SKM-1 treated with dmso at 0.1 percent for 144 hours (cell line): ENCODE measurements around the gene FAM107B.

ENCODE experiments used
- DNase-seq: peaks from one replicate; lab custom pipeline; 2025; ENCODE audit not compliant: unreplicated experiment; lab: John Stamatoyannopoulos, UW

FAM107B gene

DNA sequence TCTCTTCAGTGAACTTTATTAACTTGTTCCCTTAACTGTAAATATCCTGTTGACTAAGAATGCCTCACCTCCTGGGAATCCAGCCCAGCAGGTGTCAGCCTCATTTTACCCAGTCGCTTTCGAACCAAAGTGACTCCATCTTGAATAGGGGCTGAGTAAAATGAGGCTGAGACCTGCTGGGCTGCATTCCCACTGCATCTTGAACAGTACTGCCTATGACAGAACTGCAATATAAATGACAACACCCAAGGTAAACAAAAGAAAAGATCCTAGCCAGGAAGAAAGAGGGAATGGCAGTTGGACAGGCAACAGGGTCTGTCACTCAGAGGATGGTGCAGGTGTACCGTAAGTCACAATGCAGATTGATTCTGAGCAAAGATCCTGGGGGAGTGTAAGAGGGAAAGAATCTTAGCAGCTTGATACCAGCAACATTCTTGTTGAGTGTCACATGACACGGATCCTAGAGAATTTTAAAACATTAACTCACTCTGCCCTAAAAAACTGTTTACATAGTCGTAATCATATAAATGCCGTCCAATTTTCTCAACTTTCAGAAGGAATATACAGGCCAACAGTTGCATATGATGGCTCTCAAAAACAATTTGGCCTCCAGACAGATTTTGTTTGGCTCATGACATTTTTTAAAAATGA, 4.4 kb upstream of the FAM107B start:
- no peak for DNase-seq

DNA sequence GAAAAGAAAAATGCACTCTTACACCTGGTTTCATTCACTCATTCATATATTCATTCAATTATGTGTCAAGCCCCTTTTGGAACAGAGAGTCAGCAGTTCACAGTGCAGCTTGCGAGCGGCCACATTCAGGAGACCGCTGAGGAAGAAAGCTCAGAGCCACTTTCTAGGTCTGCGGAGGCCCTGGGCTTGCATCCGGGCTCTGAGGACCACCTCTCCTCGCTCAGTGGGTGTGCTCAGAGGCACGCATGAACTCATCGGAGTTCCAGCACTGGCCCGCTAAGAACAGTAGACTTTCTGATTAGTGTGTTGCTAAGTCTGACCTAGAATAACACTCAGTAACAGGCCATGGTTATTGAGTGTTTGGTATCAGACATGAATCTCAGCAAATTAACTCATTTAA, 1.8 kb upstream of the FAM107B start:
- DNase-seq, result no peak

DNA sequence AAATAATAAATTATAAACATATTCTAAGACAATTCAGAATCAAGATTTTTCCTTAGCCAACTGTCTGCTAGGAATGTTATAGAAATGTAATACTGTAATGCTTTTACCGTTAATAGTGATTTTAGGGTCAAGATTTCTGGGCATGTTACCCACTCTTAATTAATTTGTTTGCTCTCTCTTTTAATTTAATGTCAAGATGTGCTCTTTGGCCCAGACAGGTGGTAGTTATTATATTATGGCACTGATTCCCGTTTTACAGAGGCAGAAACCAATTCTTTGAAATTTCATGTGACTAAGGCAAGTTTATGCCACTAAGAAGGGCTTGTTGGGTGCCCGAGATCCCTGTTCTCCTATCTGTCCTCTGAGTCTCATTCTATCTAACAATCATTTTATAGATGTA, 959 bp upstream of the FAM107B start:
- DNase-seq, result no peak

DNA sequence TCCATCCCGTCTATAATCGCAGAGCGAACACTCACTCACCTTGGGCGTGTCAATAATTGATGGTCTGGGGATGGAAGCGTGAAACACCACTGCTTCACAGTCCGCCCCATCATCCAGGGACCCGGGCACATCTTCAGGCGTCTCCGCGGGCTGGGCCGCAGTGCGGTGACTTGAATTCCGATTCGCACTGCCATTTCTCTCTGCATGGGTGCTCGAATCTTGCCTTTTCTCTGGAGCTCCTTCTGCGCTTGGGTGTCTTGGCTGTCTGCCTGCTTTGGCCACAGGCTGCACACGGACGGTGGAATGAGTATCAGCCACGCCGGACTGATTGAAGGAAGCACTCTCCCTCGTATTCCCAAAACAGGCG, 500 bp downstream of the FAM107B start:
- DNase-seq, result no peak

DNA sequence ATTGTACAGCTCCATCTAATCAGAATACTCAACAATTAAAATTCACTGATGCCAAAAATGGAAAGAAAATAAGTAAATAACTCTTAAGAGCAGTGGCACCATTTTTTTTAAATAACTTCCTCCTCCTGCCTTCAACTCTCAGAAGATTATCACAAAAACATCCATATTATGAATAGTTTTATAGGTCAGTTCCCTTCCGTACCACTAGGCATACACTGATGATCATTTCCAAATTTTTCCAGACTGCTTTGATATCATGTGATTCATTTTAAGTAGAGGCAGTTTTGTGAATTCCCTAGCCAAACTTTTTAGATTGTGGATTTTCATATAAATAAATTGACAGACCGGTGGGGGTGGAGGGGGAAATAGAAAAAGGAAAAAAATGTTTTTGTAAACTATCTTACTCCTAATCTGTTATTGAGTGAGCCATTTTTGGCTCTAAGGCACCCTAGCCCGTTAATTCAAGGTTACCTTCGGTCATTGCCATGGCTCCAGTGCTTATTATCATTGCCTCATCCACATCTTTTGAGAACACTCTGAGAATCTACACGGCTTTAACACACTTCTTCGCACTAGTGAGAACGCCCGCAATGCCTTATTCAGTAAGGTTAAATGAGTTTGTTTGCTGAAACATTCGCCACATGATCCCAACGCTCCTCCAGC, 1.0 kb downstream of the FAM107B start:
- no peak for DNase-seq

DNA sequence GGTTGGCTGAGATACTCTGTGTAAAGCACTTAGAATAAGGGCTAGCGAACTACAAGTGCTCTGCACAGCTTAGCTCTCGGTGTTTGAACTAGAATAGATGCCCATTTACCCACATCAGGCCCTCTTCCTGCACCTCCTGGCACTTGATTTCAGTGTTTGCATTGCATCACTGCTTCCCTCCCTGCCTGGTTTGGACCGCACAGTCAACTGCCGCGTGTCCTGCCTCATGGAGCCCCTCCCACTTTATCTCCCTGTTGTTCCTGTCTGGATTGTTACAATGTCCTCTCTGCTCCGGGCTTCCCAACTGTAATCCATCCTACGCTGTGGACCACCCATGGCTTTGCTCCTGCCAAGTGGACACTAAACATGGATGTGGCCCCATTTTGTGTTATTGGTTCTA, 2.3 kb downstream of the FAM107B start:
- DNase-seq, result no peak

DNA sequence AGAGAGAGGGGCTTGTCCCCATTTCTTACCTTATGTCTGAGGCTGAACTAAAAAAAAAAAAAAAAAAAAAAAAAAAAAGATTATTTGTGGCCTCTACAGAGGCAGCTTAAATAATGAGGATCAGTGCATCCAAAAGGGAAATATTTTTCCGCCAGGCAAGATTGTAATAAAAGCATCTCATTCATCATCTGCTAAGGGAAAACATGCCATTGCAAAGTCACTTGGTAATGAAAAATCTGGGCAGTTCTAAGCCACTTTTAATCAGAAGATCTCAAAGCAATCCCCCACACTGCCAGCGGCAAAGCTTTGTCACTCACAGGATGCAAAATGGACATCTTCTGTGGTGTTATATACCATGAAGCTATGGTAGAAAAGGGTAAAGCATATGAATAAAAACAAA, 3.8 kb downstream of the FAM107B start:
- DNase-seq, result no peak

DNA sequence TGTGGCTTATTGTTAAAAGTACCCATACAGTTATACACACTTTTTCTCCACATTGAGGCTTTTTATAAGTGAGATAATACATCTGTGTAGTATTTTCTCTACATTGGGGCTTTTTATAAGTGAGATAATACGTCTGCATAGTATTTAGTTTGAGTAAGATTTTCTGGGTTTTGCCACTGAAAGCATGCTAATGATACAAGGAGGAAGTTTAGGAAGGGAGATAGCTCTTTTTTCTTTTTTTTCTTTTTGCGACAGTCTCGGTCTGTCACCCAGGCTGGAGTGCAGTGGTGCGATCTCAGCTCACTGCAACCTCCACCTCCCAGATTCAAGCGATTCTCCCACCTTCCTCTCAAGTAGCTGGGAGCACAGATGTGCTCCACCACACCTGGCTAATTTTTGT, 13.3 kb downstream of the FAM107B start:
- no peak for DNase-seq

DNA sequence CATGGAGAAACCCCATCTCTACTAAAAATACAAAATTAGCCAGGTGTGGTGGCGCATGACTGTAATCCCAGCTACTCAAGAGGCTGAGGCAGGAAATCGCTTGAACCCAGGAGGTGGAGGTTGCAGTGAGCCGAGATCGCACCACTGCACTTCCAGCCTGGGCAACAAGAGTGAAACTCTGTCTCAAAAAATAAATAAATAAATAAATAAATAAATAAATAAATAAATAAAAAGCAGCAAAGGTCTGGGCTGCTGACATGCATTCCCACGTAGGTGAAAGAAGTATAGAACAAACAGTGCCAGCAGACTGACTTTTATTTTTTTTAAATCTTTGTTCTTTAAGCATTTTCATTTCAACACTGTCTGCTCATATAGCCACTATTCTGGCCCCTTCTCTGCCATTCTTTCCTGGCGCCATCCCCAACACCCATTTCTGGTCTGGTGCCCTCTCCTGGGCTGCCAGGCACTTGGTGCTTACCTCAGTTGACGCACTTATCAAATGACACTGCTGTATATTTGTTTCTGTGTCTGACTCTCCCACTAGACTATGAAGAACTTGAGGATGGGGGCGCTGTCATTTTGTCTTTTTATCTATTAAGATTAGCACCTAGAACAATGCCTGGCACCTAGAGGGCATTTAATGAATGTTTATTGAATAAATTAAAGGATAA, 15.6 kb downstream of the FAM107B start:
- no peak for DNase-seq

DNA sequence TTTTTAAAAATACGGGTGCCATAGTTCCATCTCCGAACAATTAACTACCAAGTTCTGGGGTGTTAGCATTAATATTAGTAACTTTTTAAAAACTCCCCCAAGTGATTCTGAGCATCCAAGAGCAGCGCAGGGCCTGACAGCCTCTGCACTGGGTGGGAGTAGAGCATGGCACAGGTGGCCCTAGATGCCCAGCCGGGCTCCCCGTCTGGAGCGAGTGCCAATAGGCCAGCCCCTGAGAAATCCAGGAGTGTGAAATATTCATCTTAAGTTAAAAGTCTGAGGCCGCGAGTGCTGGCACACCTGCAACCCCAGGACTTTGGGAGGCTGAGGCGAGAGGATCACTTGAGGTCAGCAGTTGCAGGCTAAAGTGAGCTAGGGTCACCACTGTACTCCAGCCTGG, 16.2 kb downstream of the FAM107B start:
- DNase-seq, result no peak

DNA sequence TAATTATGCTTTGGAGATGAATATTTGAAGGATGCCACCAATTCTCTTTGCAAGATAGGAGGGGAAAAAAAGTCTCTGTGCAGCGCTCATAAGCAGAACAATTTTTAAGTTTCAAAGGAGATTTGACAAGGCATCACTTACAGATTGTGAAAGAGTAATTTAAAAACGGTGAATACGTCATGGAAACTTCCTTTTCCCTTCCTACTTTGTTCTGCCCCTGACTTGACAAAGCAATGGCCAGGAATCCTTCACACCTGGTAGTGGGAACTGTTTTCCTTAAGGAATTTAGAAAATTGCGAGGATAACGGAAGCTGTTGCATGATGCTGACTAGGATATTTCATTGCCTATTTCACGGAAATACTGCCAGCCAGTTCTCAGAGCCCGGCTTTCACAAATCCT, 16.7 kb downstream of the FAM107B start:
- no peak for DNase-seq

DNA sequence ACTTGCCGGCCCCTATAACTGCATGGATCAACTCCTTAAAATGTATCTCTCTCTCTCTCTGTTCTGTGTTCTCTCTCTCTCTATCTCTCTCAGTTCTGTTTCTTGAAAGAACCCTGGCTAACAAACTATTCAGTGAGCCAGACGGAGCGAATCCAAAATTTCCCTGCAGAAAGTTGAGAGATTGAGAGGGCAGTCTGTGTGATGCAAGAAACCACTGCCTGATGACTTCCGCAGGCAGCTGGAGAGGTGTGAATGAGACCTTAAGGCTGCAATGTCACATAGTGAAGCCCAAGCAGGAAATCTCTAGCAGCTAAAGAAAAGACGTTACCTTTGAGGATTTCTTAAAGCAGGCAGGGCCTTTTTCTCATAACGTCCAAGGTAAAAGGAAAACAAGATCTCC, 17.3 kb downstream of the FAM107B start:
- DNase-seq, result no peak

DNA sequence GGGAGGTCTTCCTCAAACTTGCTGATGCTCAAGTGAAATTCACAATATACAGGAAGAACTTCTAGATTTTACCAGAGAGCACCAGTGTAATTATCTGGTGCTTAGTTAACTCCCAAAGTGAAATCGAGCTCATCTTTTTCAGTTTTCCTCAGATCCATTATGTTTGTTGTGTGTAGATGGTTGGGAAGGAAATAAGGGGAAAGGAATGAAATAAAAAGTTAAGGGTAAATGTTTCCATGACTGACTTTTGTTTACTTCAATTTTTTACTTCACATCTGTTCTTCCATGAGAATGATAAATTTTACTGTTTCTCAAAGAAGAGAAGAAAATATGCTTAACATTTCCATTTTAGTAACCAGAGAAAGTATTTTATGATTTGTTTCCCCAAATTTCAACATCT, 21.3 kb downstream of the FAM107B start:
- no peak for DNase-seq

DNA sequence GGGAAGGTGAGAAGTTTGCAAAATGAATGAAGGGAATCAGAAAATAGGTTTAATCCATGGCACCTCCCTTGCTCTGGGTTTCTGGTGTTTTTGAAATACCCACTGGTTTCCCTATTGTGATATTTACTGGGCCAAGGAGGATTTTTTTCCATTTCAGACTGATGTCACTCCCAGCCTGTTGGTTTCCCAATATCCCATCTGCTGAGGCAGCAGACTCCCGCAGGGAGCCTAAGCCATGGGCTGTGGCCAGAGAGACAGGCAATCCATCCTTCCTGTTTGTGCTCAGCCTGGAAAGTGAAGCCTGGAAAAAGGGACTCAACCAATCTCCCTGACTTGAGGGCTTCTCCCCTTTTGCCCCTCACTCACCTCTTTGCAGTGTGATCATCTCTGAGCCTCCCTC, 22.8 kb downstream of the FAM107B start:
- no peak for DNase-seq

DNA sequence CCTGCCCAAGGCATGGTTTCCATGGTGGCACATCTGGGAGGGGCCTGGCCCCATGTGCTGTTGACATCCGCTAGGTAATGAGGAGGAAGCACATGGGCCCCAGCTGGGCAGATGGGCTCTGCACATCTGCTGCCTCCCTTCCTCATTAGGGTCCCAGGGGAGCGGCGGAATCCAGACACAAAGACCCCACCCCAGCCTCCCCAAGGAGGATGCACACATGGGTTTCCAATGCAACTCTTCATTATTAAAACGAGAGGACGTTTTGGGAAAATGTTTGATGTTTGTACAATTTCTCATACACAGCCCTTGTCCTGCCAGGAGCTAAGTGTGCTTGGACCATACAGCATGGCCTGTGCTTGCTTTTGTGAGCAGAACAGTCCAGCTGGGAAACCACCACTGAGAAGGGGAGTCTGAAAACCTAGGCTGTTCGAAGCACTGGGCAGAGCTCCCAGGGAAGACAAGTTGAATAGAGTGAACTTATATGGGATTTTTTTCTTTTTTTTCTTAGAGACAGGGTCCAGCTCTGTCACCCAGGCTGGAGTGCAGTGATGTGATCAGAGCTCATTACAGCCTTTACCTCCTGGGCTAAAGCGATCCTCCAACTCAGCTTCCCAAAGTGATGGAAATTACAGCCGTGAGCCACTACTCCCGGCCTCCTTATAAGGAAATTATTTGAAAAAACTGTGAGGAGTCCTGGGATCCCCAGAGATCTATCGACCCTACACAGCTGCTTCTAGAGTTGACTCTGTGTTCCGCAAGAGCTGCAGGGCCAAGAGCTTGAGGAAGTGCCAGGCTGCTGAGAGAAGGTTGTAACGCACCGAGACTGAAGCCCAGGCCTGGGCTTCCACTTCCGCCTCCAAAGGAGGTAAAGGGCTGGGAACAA, 23.4 kb downstream of the FAM107B start:
- DNase-seq, result no peak

DNA sequence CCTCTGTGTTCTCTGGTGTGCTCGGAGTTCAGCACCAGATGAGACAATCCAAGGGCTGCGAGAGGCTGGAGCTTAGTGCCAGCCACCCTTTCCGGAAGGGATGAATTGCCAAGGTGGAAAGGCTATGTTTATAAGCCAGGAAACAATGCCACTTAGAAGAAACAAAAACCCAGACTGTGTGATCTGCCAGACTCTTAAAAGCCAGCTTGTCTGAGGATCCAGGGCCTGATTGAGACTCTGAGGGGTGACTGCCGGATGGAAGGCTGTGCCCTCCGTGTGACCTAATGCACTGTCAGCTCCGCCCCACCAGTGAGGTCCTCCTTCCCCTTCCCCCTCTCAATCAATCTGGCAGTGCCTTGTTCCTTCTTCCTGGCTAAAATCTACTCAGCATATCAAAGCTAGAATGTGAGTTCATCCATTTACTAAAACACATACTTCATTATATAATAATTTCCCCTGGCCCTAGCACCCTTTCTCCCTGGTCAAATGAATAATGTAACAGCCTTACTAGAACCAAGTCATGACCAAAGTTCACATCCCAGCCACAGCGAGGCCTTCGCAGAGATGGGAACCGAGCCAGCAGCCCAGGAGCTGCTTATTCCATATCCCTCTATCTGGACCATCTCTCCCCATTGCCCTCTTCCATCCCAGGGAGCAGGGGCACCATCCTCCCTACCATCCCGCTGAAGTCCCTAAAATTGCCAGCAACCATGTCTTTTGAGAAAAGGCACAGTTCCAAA, 25.5 kb downstream of the FAM107B start:
- no peak for DNase-seq

DNA sequence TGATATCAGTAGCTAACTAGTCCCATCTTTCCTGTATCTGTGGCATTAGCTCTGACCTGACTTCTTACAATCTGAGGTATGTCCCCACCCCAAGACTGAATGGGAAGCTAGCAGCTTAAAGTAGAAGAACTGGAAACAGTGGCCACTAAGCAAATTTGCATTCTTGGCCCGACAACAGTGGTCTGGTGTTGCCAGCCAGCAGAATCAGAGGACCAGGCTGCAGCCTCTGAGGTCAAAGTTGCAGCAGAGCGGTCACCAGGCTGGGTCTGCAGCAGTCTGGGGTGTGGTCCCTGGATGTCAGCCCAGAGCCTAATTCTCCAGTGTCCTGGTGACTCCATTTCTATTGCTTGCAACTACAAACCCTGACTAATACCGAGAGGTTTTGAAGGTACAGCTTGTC, 26.3 kb downstream of the FAM107B start:
- no peak for DNase-seq

DNA sequence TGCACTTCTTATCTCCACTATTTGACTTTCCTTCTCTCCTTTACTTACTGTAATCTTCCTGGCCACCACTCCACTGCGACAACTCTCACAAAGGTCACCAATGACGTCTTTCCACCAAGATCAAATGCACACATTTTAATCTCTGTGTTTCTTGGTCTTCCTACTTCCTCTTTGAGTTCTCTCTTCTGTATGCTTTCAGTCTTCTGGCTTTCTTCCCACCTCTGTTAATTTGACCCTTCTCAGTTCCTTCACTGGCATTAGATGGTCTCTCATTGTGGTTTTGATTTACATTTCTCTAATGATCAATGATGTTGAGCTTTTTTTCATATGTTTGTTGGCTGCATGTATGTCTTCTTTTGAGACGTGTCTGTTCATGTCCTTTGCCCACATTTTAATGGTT, 31.9 kb downstream of the FAM107B start:
- no peak for DNase-seq

DNA sequence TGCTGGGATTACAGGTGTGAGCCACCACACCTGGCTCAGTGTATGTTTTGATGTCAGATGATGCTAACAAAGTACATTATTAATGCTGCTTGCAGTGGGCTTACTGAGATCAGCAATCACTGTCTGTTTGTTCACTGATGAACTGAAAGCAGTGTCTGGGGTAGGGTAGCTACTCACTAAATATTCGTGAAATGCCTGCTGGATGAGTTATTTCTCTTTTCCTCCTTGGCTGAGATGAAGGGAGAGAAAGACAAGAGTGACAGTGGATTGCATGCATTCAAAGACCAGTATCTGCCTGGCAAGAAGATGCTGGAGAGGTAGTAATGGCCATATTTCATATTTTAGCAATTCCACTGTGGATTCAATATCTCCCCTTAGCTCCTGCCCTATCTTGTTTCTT, 32.3 kb downstream of the FAM107B start:
- no peak for DNase-seq

DNA sequence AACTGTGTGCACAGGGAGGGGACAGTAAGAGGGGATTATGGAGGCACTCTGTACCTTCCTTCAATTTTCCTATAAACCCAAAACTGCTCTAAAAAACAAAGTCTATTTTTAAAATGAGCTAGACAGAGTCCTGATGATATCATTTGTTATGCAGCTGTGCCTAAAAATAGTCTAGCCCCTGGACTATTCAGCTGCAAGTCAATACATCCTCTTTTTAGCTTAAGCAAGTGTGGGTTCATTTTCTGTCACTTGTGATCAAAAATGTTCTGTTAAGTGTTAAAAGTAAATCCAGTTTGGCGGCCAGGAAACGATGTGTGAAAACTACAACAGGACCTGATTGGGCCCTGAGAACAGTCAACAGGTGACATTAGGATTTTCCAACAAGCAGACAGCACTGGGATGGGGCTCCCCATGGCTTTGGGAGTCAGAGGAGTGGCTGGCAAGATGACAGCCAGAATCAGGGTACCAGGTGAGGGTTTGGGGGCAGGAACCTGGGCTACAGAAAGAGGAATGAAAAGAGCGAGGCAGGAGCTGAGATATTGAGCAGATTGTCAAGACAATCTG, 33.9 kb downstream of the FAM107B start:
- no peak for DNase-seq
